ENCODE measurements around the gene ASGR1.
"Not testable (repeated sequence)": the region's sequence is repeated elsewhere in the genome, so short reads cannot be mapped to it uniquely, and the experiment has no call there.

Gene ASGR1

GRCh38 chr17:7190276-7190917 is 11.2 kb upstream of the ASGR1 start:
- no peak for FAIRE-seq

GRCh38 chr17:7186241-7186640 is 7.1 kb upstream of the ASGR1 start:
- no peak for FAIRE-seq

- FAIRE-seq, result no peak
These were observed 5.5 kb upstream of the ASGR1 start for GRCh38 chr17:7184647-7185046.

GRCh38 chr17:7184091-7184488 is 4.9 kb upstream of the ASGR1 start:
- no peak for FAIRE-seq

DNA sequence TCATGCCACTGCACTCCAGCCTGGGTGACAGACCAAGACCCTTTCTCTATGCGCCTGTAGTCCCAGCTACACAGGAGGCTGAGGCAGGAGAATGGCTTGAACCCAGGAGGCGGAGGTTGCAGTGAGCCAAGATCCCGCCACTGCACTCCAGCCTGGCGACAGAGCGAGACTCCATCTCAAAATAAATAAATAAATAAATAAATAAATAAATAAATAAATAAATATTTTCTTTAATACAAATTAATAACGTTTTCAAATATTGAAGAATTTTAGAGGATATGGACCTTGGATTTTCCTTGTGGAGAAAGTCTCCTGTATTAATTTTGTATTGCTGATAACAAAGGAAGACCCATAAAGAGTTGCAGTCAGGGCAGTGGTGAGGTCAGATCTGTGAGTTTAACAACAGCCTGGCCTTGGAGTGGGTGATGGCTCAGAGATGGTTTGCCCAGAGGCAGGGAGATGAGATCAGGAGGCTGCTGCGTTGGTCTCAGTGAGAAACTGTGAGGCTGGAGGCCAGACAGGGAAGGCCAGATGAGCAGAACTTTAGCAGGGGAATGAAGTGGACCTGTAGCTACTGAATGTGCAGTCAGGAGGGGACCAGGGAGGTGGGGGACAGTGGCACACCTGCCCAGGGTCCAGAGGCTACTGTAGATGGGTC is 4.4 kb upstream of the ASGR1 start:
- no peak for FAIRE-seq

- FAIRE-seq, result not testable (repeated sequence)
These were observed 2.9 kb upstream of the ASGR1 start for GRCh38 chr17:7182101-7182500.

DNA sequence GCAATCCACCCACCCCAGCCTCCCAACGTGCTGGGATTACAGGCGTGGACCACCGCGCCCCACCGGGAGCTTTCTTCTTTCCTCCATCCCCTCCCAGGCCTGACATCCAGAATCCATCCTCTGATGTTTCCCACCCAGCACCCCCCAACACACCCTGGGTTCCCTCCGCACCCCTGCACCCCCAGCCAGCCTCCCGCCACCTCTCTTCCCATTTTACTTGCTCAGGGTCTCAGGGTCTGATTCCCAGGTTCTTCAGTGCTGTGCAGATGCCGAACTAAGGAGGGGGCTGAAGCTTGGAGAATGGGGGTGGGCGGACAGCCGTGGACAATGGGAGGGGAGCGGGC is 225 bp downstream of the ASGR1 start:
- no peak for FAIRE-seq

GRCh38 chr17:7177954-7178477 is 1.2 kb downstream of the ASGR1 start:
- no peak for FAIRE-seq

GRCh38 chr17:7177191-7177953 is 1.8 kb downstream of the ASGR1 start:
- FAIRE-seq, result no peak

DNA sequence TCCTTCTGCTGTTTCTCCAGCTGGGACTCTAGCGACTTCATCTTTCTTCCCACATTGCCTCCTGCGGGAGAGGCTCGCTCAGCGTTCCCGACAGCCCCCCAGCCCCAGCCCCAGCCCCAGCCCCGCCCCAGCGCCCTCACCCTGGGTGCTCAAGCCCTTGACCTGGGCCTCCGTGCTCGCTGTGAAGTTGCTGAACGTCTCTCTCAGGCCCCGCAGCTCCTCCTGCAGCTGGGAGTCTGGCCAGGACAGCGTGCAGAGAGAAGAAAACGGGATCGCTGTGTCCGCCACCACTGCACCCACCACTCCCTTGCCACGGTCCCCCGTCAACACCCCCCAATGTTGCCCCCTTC is 2.4 kb downstream of the ASGR1 start:
- no peak for FAIRE-seq

GRCh38 chr17:7176107-7176840 is 2.9 kb downstream of the ASGR1 start:
- no peak for FAIRE-seq

- FAIRE-seq, result no peak
These were observed 3.8 kb downstream of the ASGR1 start for GRCh38 chr17:7175330-7175733.

GRCh38 chr17:7174603-7175326 is 4.4 kb downstream of the ASGR1 start:
- FAIRE-seq, result no peak

GRCh38 chr17:7173687-7174602 is 5.2 kb downstream of the ASGR1 start:
- FAIRE-seq, result no peak

DNA sequence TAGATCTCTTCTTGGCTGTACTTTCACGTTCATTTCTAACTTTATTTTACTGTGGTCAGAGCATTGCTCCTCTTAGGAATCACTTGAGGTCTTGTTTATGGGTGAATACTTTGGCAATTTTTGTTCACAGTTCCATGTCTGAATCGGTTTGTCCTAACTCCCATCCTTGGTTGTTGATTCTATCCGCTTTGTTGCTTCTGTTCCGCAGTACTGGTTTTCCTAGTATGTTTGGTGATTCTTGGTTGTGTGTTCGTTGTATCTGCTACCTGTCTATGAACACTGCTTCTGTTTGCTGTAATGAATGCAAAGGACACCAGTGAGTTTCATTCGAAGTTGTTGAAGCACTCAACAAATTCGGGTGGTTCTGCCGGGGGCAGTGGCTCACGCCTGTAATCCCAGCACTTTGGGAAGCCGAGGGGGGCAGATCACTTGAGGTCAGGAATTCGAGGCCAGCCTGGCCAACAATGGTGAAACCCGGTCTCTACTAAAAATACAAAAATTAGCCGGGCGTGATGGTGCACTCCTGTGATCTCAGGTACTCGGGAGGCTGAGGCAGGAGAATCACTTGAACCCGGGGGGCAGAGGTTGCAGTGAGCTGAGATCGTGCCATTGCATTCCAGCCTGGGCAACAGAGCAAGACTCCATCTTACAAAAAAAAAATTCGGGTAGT is 6.5 kb downstream of the ASGR1 start:
- not testable (repeated sequence) for FAIRE-seq

GRCh38 chr17:7169565-7169908 is 9.6 kb downstream of the ASGR1 start:
- not testable (repeated sequence) for FAIRE-seq

DNA sequence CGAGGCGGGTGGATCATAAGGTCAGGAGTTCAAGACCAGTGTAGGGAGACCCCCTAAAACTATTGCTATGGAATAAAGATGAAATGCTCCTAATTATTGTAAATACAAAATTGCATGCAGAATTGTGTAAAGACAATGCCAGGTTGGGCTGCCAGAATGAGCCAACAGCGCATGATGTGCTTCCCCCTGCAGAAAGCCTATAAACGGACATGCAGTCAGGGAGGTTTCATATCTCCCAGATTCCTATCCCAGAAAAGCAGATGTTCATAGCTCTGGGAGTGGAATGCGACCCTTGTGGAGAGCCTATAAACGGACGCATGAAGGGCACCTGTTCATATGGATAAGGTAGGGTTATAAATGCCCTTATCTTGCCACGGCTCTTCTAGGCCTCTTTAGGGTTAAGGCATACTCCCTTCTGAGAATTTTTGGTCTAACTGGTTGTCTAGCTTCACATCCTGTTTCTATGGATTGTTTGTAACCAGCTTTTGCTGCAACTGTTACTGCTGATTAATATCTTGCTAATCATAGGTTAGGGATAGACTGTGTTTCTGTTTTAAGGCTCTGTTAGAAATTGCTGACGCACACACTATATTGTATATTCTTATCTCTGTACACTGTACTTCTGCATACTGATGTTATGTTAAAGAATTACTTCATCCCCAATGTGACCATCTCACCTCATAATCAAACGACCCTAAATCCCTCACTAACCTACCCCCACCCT is 10.2 kb downstream of the ASGR1 start:
- not testable (repeated sequence) for FAIRE-seq

DNA sequence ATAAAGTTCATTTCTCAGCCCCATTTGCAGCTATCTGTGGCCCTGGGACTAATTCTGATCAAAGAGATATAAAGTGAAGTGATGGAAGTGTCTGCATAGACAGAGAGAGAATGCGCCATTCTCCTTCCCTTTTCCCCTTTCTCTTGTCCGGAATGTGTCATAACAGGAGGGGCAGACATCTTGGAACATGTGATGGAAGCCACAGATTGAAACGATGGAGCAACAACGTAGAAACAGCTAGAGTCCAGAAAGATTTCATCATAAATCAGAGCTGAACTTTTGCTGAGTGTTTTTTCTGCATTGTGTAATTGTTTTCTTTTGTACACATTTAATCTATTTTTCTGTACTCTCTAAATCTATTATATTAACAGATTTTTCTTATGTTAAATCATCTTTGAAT is 11.3 kb downstream of the ASGR1 start:
- FAIRE-seq, result peak; percentile 29

DNA sequence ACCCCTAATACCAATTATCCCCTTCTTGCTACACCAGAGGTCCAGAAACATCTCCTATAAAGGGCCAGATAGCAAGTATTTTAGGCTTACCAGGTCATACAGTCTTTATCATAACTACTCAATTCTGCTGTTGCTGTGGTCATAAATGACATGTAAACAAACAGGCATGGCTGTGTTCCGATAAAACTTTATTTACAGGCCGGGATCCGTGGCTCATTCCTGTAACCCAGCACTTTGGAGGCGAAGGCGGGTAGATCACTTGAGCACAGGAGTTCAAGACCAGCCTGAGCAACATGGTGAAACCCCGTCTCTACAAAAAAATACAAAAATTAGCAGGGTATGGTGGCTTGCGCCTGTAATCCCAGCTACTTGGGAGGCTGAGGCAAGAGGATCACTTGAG is 12.3 kb downstream of the ASGR1 start:
- no peak for FAIRE-seq

- not testable (repeated sequence) for FAIRE-seq
These were observed 19.6 kb downstream of the ASGR1 start for GRCh38 chr17:7159571-7159970.
